Common myeloid progenitor, CD34-positive (primary cell): ENCODE data around the gene APOBEC3B.

Experiments
- CTCF ChIA-PET: fragments of 350-600 bp; sonication (Branson Sonifier 250); formaldehyde crosslinking; loops from one replicate; lab custom pipeline; 2021; ENCODE audit warnings: antibody characterized with exemption; lab: Charles Lee
- POLR2A ChIA-PET: fragments of 350-600 bp; sonication (Branson Sonifier 250); formaldehyde crosslinking; loops from one replicate; lab custom pipeline; 2021; ENCODE audit warnings: antibody characterized with exemption; lab: Charles Lee
- DNase-seq, 3 donors: peaks; one replicate each; pipeline versions ENCODE4 v3.0.0 to v3.0.0-alpha.2; 2013
- H3K27ac ChIP-seq, 2 experiments: 1 replicate in 1 of 2; 2 replicates in 1 of 2; pipeline ENCODE4 v1.7.0; 2013; ENCODE audit warnings: inconsistent platforms in 2 of 2, low read length in 2 of 2, mild to moderate bottlenecking in 2 of 2, low read depth in 1 of 2, moderate library complexity in 1 of 2; ENCODE audit not compliant: severe bottlenecking in 2 of 2, insufficient read depth in 1 of 2, poor library complexity in 1 of 2
- H3K27me3 ChIP-seq, 5 experiments: replicated peaks in 2 of 5; 1 replicate in 3 of 5; 2 replicates in 2 of 5; pipeline versions ENCODE4 v1.6.1 to v1.7.0; 2013; ENCODE audit warnings: low read length in 4 of 5, mild to moderate bottlenecking in 2 of 5, moderate library complexity in 2 of 5, inconsistent platforms in 1 of 5; ENCODE audit not compliant: insufficient read depth in 5 of 5, control insufficient read depth in 4 of 5
- H3K36me3 ChIP-seq, 4 experiments: 1 replicate in 2 of 4; 2 replicates in 2 of 4; pipeline versions ENCODE4 v1.6.1 to v1.7.0; 2013; ENCODE audit warnings: low read length in 3 of 4, control low read depth in 1 of 4, mild to moderate bottlenecking in 1 of 4; ENCODE audit not compliant: control insufficient read depth in 4 of 4, insufficient read depth in 4 of 4
- H3K4me1 ChIP-seq, 4 experiments: 1 replicate in 3 of 4; 2 replicates in 1 of 4; pipeline versions ENCODE4 v1.6.1 to v1.7.1; 2013; ENCODE audit warnings: low read length in 3 of 4, mild to moderate bottlenecking in 3 of 4, control low read depth in 1 of 4, inconsistent platforms in 1 of 4, moderate library complexity in 1 of 4; ENCODE audit not compliant: control insufficient read depth in 4 of 4, insufficient read depth in 4 of 4; ENCODE audit errors: control extremely low read depth in 1 of 4
- H3K4me3 ChIP-seq, 7 experiments: 1 replicate in 4 of 7; 2 replicates in 3 of 7; pipeline versions ENCODE4 v1.5.1 to v1.7.0; 2013; ENCODE audit warnings: mild to moderate bottlenecking in 7 of 7, low read length in 6 of 7, moderate library complexity in 6 of 7, inconsistent platforms in 2 of 7, low read depth in 2 of 7, control low read depth in 1 of 7; ENCODE audit not compliant: insufficient read depth in 4 of 7, control insufficient read depth in 1 of 7; ENCODE audit errors: extremely low read depth in 1 of 7
- H3K9me3 ChIP-seq, 5 experiments: 1 replicate in 4 of 5; 2 replicates in 1 of 5; pipeline versions ENCODE4 v1.6.1 to v1.7.1; 2013; ENCODE audit warnings: low read length in 4 of 5, mild to moderate bottlenecking in 2 of 5, inconsistent platforms in 1 of 5, low read depth in 1 of 5, moderate library complexity in 1 of 5; ENCODE audit not compliant: control insufficient read depth in 4 of 5, insufficient read depth in 2 of 5; ENCODE audit errors: control extremely low read depth in 1 of 5
- WGBS: methylation state at CpG from one replicate; pipeline ENCODE4 v1.1.5; 2013; ENCODE audit not compliant: insufficient coverage; 5-methylcytosine and 5-hydroxymethylcytosine counted together

Gene APOBEC3B

DNA sequence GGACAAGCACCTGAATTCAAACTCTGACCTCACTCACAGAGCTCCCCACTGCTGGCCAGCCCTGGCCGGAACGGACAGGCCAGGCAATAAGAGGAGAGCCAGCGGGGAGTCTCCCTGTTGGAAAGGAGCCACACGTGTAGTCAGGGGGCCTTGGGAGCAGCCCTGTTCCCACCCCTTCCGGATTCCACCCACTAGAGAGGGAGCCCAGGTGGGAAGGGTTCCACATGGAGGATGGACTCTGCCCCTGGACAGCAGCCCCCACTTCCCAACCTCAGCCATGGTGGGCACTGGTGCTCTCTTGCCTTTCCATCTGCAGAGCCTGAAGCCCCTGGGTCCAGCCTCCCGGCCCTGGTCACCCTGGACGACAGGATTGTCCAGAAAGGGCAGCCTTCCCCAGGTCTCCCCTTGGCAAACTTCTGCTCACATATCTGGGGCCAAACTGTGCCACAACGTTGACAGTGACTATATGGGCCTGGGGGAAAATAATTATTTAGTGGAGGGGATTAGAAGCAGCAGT, 32.2 kb upstream of the APOBEC3B start:
- 93% methylated on average over 8 of the region's 8 CpGs for WGBS

DNA sequence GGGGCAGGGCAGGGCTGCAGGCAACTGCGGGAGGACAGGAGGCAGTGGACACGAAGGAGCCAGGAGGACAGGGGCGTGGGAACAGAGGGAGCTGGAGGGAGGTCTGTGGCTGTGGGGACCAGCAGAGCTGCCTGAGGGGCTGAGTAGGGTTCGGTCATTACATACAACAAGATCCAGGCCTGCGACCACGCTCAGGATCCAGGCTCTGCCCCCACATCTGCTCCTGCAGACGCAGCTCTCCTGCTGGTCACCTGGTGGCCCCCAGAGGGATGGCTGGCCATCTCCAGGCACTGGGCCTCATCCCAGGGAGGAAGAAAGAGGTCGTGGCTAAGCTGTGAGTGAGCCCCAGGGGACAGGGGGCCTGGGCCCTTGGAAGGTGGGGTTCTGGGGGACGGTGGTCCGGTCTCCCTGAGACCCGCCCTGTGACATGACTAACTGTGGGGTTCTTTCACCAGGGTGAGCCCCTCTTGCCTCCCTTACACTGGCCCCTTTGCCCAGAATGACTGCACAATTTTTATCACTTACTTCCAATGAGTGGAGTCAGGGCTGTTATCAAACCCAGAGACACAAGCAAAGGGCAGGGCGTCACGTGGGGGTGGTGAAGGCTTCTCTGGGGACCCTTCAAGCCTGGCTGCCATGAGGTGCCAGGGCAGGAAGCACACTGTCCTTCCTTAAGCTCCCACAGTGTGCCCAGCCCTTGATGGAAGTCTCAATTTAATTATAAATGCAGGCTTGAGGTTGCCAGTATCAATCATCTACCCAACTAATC, 31.4 kb upstream of the APOBEC3B start:
- DNase-seq: peak in 1 of 3 donors; percentile 23
- Histone ChIP-seq H3K27me3 (peaks cover 0 to 11% (median 0%) of the 10 kb centered on the region in 5 experiments), H3K4me1 (peaks cover 2 to 18% (median 7%) of the 10 kb centered on the region in 4 experiments), H3K4me3 (no peak overlapping the region), H3K9me3 (no peaks in the 10 kb centered on the region), H3K36me3 (no peaks in the 10 kb centered on the region), H3K27ac (no peak overlapping the region)
- CTCF ChIA-PET: interaction anchor here (1.3 to 1.8 kb wide), 2 partner anchors 51 to 81 kb away, joined by 3 to 5 read pairs; no protein-coding TSS in a partner anchor
- WGBS: 92% methylated on average over 9 of the region's 13 CpGs
- POLR2A ChIA-PET: no interaction called here

More for the DNA sequence above, 32.2 kb upstream of the APOBEC3B start:
- no peak overlapping the region for H3K27ac ChIP-seq
- H3K9me3 ChIP-seq: no peaks in the 10 kb centered on the region
- H3K36me3 ChIP-seq: no peaks in the 10 kb centered on the region
- no peak for DNase-seq
- ChIA-PET CTCF (interaction anchor here (0.5 kb wide), 1 partner anchor 74 kb away, joined by 5 read pairs; no protein-coding TSS in a partner anchor), POLR2A (no interaction called here)
- H3K4me1 ChIP-seq: peaks cover 2 to 18% (median 7%) of the 10 kb centered on the region in 4 experiments
- no peak overlapping the region for H3K4me3 ChIP-seq
- peaks cover 0 to 11% (median 0%) of the 10 kb centered on the region in 5 experiments for H3K27me3 ChIP-seq

DNA sequence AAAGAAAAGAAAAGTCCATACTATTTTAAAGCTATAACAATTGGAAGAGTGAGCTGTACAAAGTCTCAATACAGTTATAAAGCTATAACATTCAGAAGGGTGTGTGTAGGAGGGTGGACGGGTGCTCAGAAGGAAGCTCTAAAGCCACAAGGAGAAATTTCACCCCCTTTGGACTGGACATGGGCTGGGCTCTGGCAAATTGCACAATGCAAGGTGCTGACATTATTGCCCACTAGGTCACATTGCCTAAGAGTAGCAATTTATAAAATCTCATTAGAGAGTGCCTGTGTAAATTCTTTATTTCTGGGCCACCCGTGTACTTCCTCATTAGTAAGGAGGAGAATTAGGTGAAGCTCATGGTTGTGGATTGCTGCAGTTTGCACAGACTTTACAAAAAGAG, 30.4 kb upstream of the APOBEC3B start:
- H3K36me3 ChIP-seq: no peaks in the 10 kb centered on the region
- H3K4me3 ChIP-seq: no peak overlapping the region
- H3K27me3 ChIP-seq: peaks cover 0 to 11% (median 0%) of the 10 kb centered on the region in 5 experiments
- CTCF ChIA-PET: interaction anchor here (0.6 to 1.8 kb wide), 7 partner anchors 9 to 1764 kb away, joined by 3 to 6 read pairs (median 4); no protein-coding TSS in a partner anchor
- no peak overlapping the region for H3K27ac ChIP-seq
- peaks cover 2 to 18% (median 7%) of the 10 kb centered on the region in 4 experiments for H3K4me1 ChIP-seq
- WGBS: 42% methylated on average over 2 of the region's 2 CpGs
- POLR2A ChIA-PET: interaction anchor here (0.7 kb wide), 1 partner anchor 9 kb away, joined by 3 read pairs; no protein-coding TSS in a partner anchor
- H3K9me3 ChIP-seq: no peaks in the 10 kb centered on the region
- DNase-seq: peak in 1 of 3 donors; percentile 24

DNA sequence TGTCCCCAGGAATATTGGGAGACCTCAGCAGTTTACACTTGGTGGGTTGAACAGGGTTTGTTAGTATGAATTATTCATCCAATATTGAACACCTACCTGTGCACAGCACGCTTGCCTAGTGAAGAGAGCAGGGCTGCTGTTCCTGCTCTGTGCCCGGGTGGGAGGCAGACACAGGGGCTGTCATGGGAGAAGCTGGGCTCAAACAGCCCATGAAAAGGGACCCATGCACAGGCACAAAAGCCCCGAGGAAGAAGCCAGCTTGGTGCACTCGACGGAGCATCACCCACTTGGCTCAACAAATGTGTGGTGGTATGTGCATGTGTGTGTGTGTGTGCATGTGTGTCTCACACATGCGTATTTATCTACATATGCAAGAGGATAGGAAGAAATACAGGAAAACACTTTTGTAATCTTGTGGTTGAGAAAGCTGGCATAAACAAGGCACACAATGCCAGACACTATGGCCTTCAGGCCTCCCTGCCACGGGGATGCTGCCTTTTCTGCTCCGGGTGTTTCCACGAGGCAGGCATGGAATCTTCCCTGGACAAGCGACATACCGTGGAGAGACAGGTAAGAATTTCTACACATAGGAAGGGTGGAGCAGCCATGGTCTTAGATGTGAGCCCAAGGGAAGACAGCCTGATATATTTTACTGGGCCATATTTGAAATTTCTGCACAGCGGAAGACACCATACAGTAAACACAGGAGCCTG, 29.7 kb upstream of the APOBEC3B start:
- no peaks in the 10 kb centered on the region for H3K36me3 ChIP-seq
- ChIA-PET POLR2A (interaction anchor here (0.7 kb wide), 1 partner anchor 10 kb away, joined by 3 read pairs; no protein-coding TSS in a partner anchor), CTCF (interaction anchor here (0.6 to 1.6 kb wide), 5 partner anchors 8 to 1763 kb away, joined by 3 to 6 read pairs (median 3); no protein-coding TSS in a partner anchor)
- H3K27ac ChIP-seq: no peak overlapping the region
- H3K4me1 ChIP-seq: peaks cover 2 to 19% (median 9%) of the 10 kb centered on the region in 4 experiments
- H3K4me3 ChIP-seq: peak overlapping the region in 1 of 7 experiments; percentile 2
- peak in 2 of 3 donors; percentile 34 to 39 for DNase-seq
- peaks cover 0 to 4% (median 0%) of the 10 kb centered on the region in 5 experiments for H3K27me3 ChIP-seq
- 91% methylated on average over 7 of the region's 12 CpGs for WGBS
- H3K9me3 ChIP-seq: no peaks in the 10 kb centered on the region

DNA sequence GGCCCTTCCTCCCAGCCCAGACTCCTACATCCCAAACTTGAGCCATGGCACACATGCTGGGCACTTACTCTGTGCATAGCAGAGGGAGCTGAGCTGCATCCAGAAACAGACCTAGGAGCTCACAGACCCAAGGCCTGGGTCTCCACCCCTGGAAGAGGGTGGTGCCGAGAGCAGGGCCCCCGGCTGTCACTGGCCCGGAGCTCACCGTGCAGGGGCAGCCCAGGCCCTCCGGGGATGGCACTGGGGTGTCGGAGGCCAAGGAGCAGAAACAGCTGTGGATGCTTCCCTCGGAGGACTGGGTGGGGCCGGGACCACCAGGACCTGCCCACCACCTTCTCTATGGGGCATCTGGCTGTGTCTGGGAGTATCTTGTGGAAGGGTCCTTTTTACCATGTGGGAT, 29.1 kb upstream of the APOBEC3B start:
- POLR2A ChIA-PET: no interaction called here

DNA sequence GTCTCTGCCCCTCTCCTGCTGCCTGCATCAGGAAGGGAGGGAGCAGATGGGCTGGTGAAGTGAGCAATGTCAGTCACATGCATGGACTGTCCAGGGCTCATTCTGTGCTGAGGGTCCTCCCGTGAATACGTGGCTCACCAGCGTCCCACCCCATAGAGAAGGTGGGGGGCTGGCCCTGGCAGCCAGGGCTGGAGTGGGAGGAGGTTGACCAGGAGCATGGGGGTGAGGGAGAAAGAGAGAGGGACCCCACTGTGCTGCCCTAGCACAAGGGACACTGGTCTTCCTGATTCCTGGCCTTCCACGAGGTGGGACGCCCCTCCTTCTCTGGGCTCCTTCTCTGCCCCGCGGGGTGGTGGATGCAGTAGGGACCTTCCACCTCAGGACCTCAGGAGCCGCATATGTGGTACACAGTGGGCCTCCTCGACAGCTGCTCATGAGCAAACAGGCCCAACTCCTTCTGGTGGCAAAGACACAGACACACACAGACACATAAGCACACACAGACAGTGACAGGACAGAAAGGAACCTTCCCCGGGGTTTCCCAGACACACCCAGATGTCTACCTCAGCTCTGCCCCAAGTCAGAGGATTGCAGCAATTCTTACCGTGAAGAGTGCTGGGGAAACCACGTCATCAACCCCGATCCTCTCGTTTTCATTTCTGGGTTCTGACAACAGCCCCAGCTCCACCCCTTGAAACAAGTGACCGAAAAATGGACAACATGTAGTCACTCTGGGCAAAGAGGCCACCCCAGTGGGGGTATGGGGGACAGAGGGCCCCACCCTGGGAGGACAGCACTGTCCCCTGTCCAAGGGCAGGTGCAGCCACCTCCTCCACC, 28.4 kb upstream of the APOBEC3B start:
- H3K27me3 ChIP-seq: peaks cover 0 to 4% (median 0%) of the 10 kb centered on the region in 5 experiments
- no peak overlapping the region for H3K4me3 ChIP-seq
- ChIA-PET POLR2A (interaction anchor here (0.6 to 0.7 kb wide), 2 partner anchors 11 to 132 kb away, joined by 3 read pairs; no protein-coding TSS in a partner anchor), CTCF (interaction anchor here (1.2 to 1.3 kb wide), 2 partner anchors 9 to 84 kb away, joined by 3 to 4 read pairs; no protein-coding TSS in a partner anchor)
- peaks cover 2 to 24% (median 10%) of the 10 kb centered on the region in 4 experiments for H3K4me1 ChIP-seq
- H3K9me3 ChIP-seq: no peaks in the 10 kb centered on the region
- no peaks in the 10 kb centered on the region for H3K36me3 ChIP-seq
- peak in 2 of 3 donors; percentile 59 to 60 for DNase-seq
- no peak overlapping the region for H3K27ac ChIP-seq
- 85% methylated on average over 15 of the region's 15 CpGs for WGBS

More for the DNA sequence above, 29.1 kb upstream of the APOBEC3B start:
- WGBS: 100% methylated on average over 4 of the region's 8 CpGs
- no peak for DNase-seq
- peaks cover 2 to 24% (median 10%) of the 10 kb centered on the region in 4 experiments for H3K4me1 ChIP-seq
- peak overlapping the region in 1 of 7 experiments; percentile 2 for H3K4me3 ChIP-seq
- H3K27me3 ChIP-seq: peaks cover 0 to 4% (median 0%) of the 10 kb centered on the region in 5 experiments
- no peaks in the 10 kb centered on the region for H3K9me3 ChIP-seq
- H3K36me3 ChIP-seq: no peaks in the 10 kb centered on the region
- no peak overlapping the region for H3K27ac ChIP-seq
- CTCF ChIA-PET: interaction anchor here (1.2 to 1.6 kb wide), 2 partner anchors 9 to 10 kb away, joined by 3 to 6 read pairs; no protein-coding TSS in a partner anchor
